HL-60 (cell line): ENCODE data around the gene SLC30A3.

Experiments
- DNase-seq, 2 experiments: peaks; one replicate each; pipeline ENCODE4 v3.0.0-alpha.2; 2010 to 2020; ENCODE audit warnings: low read depth in 1 of 2, low spot score in 1 of 2
- H3K27ac ChIP-seq: fragments of 250-450 bp; sonication (Bioruptor Pico); replicated peaks from 2 replicates; pipeline ENCODE4 v1.5.1; 2020; ENCODE audit warnings: mild to moderate bottlenecking, moderate library complexity
- H3K27me3 ChIP-seq: fragments of 250-450 bp; sonication (Bioruptor Pico); 2 replicates; pipeline ENCODE4 v1.5.1; 2021; ENCODE audit warnings: mild to moderate bottlenecking, moderate library complexity; ENCODE audit not compliant: insufficient read depth, poor library complexity, severe bottlenecking
- H3K4me3 ChIP-seq: replicated peaks from 2 replicates; pipeline ENCODE4 v1.5.1; 2011; ENCODE audit warnings: mild to moderate bottlenecking, control low read depth, low read length; ENCODE audit not compliant: insufficient read depth
- GABPA ChIP-seq: IDR thresholded peaks from 2 replicates; pipeline ENCODE4 v1.6.1; 2012; ENCODE audit warnings: low read depth
- POLR2AphosphoS5 ChIP-seq: IDR thresholded peaks from 2 replicates; pipeline ENCODE4 v1.6.1; 2012; ENCODE audit warnings: low read depth
- REST ChIP-seq: IDR thresholded peaks from 2 replicates; pipeline ENCODE4 v1.6.1; 2012; ENCODE audit warnings: low read depth; ENCODE audit not compliant: insufficient replicate concordance
- SPI1 ChIP-seq: IDR thresholded peaks from 2 replicates; pipeline ENCODE4 v1.6.1; 2012; ENCODE audit warnings: low read depth, mild to moderate bottlenecking, borderline replicate concordance
- TF ChIP-seq, protein P1 (sequence below): IDR thresholded peaks from one replicate; pipeline ENCODE4 v1.5.1; 2011; ENCODE audit warnings: low read length, control low read depth, inconsistent platforms; ENCODE audit not compliant: insufficient read depth

The SLC30A3 gene

GRCh38 chr2:27204566-27204965 lies 58.3 kb downstream of the SLC30A3 start:
- H3K4me3 ChIP-seq = no peak overlapping the region
- TF ChIP-seq, protein P1, sequence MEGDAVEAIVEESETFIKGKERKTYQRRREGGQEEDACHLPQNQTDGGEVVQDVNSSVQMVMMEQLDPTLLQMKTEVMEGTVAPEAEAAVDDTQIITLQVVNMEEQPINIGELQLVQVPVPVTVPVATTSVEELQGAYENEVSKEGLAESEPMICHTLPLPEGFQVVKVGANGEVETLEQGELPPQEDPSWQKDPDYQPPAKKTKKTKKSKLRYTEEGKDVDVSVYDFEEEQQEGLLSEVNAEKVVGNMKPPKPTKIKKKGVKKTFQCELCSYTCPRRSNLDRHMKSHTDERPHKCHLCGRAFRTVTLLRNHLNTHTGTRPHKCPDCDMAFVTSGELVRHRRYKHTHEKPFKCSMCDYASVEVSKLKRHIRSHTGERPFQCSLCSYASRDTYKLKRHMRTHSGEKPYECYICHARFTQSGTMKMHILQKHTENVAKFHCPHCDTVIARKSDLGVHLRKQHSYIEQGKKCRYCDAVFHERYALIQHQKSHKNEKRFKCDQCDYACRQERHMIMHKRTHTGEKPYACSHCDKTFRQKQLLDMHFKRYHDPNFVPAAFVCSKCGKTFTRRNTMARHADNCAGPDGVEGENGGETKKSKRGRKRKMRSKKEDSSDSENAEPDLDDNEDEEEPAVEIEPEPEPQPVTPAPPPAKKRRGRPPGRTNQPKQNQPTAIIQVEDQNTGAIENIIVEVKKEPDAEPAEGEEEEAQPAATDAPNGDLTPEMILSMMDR = no peak
- TF ChIP-seq REST = no peak
- TF ChIP-seq POLR2AphosphoS5 = no peak

DNA sequence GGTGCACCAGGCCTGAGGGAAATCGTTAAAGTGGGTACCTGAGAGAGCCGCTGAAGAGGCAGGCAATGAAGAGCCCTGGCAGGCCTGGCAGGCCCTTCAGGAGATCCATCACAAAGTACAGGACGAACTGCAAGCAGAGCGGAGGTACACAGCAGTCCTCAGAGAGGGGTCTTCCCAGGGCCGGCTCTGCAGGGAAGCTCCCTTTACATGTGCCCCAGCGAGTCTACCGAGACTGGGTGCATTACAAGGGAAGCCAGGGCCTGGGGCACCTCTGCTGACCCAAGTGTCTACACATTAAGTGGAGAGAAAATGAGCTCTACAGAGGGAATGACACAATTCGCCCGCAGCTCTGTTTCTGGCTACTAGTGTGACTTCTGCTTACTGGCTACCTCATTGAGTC lies 59.1 kb downstream of the SLC30A3 start:
- Histone ChIP-seq H3K4me3 (no peak overlapping the region), H3K27ac (no peak overlapping the region), H3K27me3 (no peaks in the 10 kb centered on the region)
- TF ChIP-seq GABPA = no peak
- TF ChIP-seq POLR2AphosphoS5 = no peak
- TF ChIP-seq SPI1 = no peak
- TF ChIP-seq, protein P1 = no peak
- no peak for TF ChIP-seq REST
- DNase-seq = no peak

More at GRCh38 chr2:27204566-27204965, 58.3 kb downstream of the SLC30A3 start:
- H3K27ac ChIP-seq = no peak overlapping the region
- H3K27me3 ChIP-seq = no peaks in the 10 kb centered on the region
- no peak for DNase-seq
